COLO668 (cell line): Measurements from ENCODE around the gene IL13RA2.

Experiments used
- DNase-seq: peaks from one replicate; lab custom pipeline; 2025; ENCODE audit not compliant: unreplicated experiment; lab: John Stamatoyannopoulos, UW

The IL13RA2 gene

GRCh38 chrX:114999906-115000305 is 17.5 kb downstream of the IL13RA2 start:
- no peak for DNase-seq

GRCh38 chrX:114997779-114998178 is 19.6 kb downstream of the IL13RA2 start:
- DNase-seq: no peak

DNA sequence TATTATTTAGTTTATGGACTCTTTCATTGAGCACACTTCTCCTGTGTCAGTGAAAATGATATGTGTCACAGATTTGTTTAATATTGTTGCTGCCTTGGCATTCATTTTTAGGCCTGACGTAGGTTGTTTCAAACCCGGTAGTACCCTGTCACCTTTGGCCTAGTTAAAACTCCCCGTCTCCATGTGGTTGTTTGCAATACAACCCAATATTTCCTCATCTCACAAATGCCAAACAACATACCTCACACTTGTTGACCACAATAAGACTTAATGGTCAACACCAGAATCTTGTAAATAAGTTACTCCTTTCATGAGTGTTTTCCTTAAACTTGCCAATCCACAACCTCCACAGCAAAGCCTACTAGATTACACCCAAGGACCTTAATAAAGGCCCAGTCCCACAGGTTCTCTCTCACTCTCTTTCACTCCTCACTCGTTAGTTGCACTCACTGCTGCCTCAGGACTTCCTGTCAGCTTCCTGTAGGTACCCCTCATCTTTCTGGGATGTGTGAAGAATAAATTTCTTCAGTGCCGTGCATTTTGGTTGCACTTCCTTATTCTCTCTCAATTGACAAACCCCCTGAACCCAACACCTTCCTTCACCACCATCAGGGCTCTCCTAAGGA is 31.3 kb downstream of the IL13RA2 start:
- no peak for DNase-seq

- DNase-seq: no peak
Observed at GRCh38 chrX:114976292-114976691, 41.1 kb downstream of the IL13RA2 start.

GRCh38 chrX:114973013-114973412 is 44.4 kb downstream of the IL13RA2 start:
- DNase-seq: no peak

DNA sequence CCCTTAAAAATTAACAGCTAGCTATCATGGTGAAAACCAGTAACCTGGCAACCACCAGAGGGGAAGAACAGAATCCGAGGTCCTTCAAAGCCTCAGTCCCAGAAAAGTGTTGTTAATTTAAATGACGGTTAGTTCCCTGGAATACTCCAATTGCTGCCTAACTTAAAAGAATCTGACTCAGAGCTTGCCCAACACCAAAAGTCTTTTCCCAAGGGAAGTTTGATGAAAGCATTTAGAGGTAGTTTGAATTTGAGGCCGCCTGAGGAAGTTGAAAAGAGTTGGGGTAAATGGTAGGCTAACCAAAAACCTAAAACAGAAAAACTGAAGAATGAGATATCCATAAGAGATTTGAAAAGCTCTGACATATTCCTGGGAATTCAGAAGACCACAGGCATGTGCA is 46.6 kb downstream of the IL13RA2 start:
- no peak for DNase-seq

- DNase-seq: no peak
Observed at GRCh38 chrX:114964374-114964773, 53.0 kb downstream of the IL13RA2 start.

GRCh38 chrX:114962209-114962608 is 55.2 kb downstream of the IL13RA2 start:
- DNase-seq: no peak

DNA sequence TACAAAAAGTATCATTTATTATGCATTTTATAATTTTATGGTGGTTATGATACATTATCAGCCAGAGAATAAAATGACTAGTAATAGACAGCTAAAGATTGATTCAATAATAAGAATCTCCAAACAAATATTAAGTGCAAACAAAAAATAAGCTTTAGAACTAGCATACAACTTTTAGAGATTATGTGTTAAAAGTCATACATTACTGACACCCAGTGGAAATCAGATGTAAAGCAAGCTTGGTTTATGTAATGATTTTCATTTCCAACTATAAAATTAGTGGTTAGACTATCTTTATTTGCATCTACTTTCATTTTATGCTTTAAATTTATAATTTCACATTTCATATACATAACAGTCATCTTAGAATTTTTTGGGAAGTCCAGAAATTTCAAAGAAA is 57.7 kb downstream of the IL13RA2 start:
- no peak for DNase-seq
